HG03460 (cell line): ENCODE results near the gene CACNA2D3.
"Not testable (repeated sequence)": the region's sequence is repeated elsewhere in the genome, so short reads cannot be mapped to it uniquely, and the experiment has no call there.

Source experiments
- ATAC-seq: cut with Tn5 transposase; IDR thresholded peaks from one replicate; pipeline ENCODE4 v1.9.1; 2021; ENCODE audit not compliant: unreplicated experiment

Gene CACNA2D3

GRCh38 chr3:54122324-54123002 is at the start of gene CACNA2D3:
TSS of gene CACNA2D3 (plus strand) at chr3:54122552.
- ATAC-seq: no peak

- ATAC-seq: no peak
Measured at GRCh38 chr3:54073386-54073785, 49.0 kb upstream of the CACNA2D3 start.

DNA sequence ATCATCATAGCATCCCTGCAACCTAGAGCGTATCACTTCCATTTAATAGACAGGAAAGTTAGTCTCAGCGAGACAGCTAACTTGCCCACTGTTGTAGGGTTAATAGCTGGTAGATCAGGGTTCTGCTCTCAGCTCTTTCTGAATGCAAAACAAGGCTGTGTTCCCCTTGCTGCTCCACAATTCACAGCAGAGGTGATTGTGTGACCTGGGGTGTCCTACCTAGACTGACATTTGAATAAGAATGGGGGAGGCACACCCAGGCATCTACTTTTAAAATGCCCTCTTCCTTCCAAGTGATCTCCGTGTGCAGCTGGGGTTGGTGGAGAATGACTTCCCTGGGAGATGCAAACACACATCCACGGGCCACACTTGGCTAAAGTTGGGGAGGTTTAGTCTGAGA is 43.0 kb upstream of the CACNA2D3 start:
- ATAC-seq: no peak

DNA sequence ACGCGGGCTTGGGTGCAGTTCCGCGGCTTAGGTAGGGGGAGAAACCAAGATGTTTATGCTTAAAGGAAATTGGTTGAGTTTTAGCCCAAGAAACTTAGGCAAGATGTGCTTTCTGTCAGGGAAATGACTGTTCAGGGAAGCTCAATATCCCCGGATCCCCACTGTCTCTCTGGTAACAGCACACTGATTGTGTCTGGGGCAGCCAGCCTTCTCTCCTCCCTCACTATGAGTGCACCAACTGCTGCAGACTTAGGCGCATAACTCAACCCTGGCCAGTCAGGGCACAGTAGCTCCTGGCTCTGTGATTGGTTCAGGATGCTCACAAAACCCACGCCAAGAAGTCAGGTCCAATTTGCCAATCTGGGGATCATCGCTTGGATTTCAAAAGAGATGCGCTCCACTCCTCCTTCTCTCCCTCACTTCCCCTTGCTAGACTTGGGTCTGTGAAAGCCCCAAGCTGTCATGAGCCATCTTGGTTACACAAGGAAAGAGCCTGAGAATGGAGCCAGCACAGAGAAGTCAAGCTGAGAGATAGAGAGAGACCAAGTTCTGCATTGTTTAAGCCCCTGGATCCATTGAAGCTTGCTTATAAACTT is 42.5 kb upstream of the CACNA2D3 start:
- no peak for ATAC-seq

DNA sequence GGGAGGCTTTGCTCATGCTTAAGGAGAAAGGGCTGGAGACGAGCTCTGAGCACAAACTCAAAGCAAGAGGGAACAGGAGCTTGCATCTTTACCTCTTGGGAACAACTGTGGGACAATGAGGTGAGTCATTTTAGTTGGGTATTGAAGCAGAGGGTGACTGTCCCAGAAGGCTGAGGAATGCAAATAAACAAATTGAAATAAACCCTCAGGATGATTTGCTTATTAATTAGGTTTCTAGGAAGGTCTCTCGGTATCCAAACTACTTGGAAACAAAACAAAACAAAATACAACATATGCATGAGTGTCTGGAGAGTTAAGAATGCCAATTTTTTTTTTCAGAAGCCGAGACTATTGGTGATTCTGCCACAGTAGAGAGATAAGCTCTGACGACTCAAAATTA is 38.4 kb upstream of the CACNA2D3 start:
- ATAC-seq: no peak

DNA sequence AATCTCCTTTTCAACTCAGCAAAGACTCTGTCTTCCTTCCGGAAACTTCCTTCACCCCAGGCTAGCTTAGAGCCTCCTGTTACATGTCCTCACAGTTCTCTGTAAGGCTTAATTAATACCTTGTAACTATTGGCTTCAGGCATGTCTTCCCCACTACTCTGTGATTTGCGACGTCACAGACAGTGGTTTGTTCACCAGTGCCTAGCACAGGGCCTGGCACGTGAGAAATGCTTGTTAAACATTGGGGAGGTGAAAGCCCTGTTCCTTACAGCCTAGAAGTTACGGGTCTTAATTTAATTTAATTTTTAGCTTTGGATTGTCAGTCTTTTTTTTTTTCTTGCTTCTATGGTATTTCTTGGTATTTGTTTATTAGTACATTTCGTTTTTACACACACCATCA is 36.4 kb upstream of the CACNA2D3 start:
- ATAC-seq: no peak

DNA sequence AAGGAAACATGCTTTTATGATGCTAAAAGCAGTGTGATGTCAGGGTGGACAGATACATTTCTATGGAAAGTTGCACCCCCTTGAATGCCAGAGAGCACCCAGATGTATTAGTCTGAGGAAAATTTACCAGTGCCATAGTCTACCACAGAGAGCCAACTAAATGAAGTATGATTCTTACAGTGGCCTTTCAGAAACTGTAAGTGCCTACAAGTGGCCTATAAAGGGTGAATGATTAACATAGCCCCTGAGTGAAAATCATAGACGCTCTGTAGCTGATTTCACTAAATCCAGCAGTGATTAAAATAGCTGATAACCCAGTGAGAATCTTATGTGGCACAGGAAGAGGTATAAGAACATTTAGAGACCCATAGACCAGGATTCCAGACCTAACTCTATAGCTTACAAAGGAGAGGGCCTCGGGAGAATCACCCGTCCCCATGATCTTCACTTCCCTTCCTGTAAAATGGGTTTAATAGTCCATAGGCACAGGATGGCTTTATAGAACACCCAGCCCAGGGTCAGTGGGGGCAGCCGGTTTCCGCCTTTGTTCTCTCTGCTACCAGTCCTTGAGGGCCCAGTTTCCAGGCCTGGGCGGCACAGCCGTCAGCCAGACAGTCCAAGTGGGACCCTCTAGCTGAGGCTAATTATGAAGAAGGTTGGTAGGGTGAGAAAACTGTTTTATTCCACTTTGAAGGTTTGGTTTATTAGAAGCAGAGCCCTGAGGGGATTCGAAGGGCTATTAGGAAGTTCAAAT is 35.5 kb upstream of the CACNA2D3 start:
- no peak for ATAC-seq

DNA sequence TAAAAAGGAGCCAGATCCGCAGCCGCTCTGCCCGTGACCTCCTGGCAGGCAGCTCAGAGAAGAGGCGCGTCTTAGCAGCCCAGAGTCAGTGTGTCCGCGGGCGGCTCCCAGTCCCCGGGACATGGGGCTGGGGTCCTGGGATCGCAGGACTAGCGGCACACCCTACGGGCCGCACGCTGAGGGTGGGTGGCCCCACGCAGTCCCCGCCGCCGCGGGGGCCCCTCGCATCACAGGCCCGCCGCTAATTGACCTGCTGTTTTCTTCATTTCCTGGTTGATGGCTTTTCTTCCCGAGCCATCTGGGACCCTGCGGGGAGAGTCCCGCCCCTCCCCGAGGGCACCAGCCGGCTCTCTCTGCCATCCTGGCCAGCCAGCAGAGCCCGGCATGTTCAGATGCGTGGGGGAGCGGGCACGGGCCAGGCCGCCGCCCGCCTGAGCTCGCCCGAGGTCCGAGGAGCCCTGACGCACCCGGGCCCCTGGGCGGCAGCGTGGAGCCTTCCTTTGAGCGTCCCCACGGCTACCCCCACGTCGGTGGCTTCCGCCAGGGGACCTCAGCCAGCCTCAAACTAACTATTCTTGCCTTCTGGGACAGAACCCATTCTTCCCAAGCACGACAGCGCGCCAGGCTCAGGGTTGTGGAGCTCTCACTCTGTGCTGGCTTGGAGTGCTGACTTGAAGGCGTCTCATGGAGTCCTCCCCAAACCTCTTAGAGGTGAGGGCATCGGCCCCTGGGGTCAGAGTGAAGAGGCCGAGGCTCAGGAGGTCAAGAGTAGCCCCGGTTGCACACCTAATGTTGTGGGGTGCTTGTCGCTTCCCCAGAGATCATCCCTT is 34.6 kb upstream of the CACNA2D3 start:
- no peak for ATAC-seq

- ATAC-seq: no peak
Measured at GRCh38 chr3:54093491-54094248, 28.7 kb upstream of the CACNA2D3 start.

DNA sequence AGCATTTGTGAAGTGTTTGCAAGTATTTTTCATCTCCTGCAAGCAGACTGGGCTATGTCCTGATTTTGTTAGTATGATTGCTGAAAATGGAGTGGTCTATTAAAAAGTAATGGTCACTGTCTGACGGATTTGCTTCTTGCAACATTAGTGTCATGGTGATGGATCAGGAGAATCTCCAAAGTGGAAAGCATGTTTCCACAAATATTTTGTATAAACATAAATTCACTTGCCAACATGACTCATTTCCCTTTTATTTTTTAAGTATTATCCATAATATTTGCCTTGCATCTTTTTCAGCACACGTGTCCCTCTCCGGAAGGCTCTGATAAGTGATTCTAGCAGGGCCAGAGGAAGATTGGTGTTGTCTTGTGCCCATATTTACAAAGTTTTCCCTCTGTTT is 27.4 kb upstream of the CACNA2D3 start:
- ATAC-seq: no peak

DNA sequence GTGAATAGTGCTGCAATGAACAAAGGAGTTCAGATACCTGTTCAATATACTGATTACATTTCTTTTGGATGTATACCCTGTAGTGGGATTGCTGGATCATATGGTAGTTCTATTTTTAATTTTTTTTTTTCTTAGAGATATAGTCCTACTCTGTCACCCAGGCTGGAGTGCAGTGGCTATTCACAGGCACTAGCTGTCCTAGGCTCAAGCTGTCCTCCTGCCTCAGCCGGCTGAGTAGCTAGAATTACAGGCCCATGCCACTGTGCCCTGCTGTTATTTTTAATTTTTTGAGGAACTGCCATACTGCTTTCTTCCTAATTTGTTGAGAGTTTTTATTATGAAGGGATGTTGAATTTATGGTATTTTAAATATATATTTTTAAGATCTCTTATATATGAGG is 23.0 kb upstream of the CACNA2D3 start:
- ATAC-seq: no peak

GRCh38 chr3:54104084-54104483 is 18.3 kb upstream of the CACNA2D3 start:
- no peak for ATAC-seq

- ATAC-seq: not testable (repeated sequence)
Measured at GRCh38 chr3:54116129-54116528, 6.2 kb upstream of the CACNA2D3 start.

DNA sequence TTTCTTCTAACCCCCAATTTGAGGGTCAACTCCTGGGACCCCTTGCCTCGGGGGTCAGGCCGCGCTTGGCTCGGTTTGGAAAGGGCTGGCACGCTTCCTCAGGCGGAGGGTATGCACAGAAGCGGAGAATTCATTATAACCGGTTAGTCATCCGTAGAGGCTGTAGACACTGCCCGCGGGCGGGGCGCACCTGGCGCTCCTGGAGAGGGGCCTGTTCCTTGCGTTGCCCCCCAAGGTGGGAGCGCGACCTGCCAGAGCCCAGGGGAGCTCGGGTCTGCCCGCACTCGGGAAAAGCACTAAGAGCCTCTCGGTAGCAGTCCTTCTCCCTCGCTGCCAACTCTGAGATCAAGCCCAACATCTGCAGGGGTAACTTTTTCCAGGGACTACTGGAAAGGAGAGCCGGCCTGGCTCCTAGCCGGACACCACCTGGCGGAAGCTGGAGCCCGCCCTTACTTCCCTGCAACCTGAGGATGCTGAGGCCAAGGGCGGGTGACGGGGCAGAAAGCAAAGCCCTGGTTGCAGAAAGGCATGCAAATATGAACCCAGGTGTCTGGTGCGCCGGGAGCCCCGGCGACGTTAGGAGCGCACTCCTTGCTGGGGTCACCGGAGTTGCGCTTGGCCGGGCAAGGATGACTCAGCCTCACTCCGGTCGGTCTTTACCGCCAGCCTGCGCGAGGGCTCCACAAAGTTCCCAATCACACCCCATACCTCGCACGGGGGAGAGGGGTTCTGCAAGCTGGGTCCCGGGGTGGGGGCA is 1.5 kb upstream of the CACNA2D3 start:
- ATAC-seq: peak; percentile 76

GRCh38 chr3:54121414-54122323 is 683 bp upstream of the CACNA2D3 start:
- no peak for ATAC-seq

- no peak for ATAC-seq
Measured at GRCh38 chr3:54123003-54123775, 837 bp downstream of the CACNA2D3 start.

DNA sequence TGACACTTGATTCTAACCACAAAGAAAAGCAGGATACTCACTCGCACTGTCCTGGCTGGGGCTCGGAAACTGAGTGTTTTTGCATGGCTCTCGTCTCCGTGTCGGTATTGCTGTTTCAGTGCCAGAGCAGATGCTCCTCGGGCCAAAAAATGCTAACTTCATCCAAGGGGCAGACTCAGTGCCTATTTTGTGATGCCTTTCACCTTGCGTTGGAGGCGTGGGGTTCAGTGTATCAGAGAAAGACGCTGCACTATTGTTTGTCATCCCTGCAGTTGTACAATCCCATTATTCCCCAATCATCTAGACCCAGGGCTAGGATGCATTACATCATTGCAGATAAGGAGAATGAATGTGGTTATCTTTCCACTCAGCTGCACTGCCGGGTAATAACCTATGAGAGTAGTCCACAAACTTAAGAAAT is 1.4 kb downstream of the CACNA2D3 start:
- no peak for ATAC-seq

- no peak for ATAC-seq
Measured at GRCh38 chr3:54125300-54125699, 2.9 kb downstream of the CACNA2D3 start.
